GM13976 (cell line): ENCODE measurements around the gene HOXA9.

Source experiments
- DNase-seq: peaks from one replicate; pipeline ENCODE4 v3.0.0; 2012; ENCODE audit warnings: low spot score
- in situ Hi-C: fragments of 300-500 bp; cut with MboI; formaldehyde crosslinking; loops from one replicate; pipeline ENCODE4 v1.12.0; 2022; ENCODE audit warnings: low sequenced_read_pairs, mixed read lengths, inconsistent platforms; ENCODE audit not compliant: unreplicated experiment
- TF ChIP-seq, protein P1 (sequence below): IDR thresholded peaks from 2 replicates; pipeline ENCODE4 v1.5.1; 2012; ENCODE audit warnings: borderline replicate concordance, mild to moderate bottlenecking; ENCODE audit not compliant: insufficient read depth; ENCODE audit errors: extremely low read depth, missing control alignments, control extremely low read depth

HOXA9 gene

DNA sequence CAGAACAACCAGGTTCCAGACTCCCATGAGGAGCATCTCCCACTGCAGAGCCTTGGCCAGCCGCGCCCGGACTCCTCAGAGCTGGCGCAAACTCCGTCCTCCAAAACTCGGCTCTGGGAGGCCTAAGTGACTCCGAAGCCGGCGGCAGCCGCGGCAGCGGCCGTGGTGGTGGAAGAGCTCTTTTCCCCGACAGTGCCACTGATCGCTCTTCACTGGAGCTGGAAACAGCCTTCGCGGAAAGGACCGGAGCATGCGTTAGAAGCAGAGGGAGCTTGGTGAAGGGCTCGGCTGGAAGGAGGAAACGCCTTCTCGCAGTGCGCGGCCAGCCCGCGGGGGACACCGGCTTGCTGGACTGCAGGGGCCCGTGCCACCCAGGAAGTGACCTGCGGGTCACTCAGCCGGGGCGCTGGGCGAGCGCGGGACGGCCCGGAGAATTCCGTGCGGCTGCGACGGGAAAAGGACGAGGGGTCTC lies 39.5 kb upstream of the HOXA9 start:
- TF ChIP-seq, protein P1, sequence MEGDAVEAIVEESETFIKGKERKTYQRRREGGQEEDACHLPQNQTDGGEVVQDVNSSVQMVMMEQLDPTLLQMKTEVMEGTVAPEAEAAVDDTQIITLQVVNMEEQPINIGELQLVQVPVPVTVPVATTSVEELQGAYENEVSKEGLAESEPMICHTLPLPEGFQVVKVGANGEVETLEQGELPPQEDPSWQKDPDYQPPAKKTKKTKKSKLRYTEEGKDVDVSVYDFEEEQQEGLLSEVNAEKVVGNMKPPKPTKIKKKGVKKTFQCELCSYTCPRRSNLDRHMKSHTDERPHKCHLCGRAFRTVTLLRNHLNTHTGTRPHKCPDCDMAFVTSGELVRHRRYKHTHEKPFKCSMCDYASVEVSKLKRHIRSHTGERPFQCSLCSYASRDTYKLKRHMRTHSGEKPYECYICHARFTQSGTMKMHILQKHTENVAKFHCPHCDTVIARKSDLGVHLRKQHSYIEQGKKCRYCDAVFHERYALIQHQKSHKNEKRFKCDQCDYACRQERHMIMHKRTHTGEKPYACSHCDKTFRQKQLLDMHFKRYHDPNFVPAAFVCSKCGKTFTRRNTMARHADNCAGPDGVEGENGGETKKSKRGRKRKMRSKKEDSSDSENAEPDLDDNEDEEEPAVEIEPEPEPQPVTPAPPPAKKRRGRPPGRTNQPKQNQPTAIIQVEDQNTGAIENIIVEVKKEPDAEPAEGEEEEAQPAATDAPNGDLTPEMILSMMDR: no peak
- in situ Hi-C loops: loop anchor here (10.0 to 25.0 kb wide), 2 partner anchors 380 to 582 kb away; no protein-coding TSS in a partner anchor
- DNase-seq: no peak

DNA sequence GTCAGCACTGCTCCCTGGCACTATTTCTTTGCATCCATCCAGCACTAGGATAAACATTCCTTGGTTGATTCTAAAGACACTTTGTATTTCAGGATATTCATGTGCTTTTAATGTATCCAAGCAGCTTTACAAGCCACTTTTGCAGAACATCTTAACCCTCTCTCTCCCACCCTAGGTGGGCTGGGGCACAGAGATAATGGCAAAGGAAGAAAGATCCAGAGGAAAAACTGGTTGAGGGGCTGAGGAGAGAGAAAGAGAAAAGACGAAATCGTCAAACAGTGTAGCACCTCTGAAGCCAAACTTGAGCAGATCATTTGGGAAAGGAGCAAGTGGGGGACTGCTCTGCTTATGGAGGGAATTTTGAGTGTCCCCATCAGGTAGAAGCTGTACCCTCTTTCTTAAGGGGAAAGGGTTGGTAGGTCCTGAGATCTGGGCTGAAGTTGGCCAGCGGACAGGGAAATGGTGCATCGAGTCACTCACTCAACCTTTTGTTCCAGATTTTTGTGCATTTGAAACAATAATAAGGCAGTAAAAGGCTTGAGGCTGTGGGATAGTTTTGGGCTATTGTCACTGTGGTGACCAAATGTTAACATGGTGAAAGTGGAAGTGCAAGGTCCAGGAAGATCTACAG lies 38.7 kb upstream of the HOXA9 start:
- in situ Hi-C loops: loop anchor here (10.0 to 25.0 kb wide), 2 partner anchors 381 to 583 kb away; no protein-coding TSS in a partner anchor
- TF ChIP-seq, protein P1: no peak
- no peak for DNase-seq

DNA sequence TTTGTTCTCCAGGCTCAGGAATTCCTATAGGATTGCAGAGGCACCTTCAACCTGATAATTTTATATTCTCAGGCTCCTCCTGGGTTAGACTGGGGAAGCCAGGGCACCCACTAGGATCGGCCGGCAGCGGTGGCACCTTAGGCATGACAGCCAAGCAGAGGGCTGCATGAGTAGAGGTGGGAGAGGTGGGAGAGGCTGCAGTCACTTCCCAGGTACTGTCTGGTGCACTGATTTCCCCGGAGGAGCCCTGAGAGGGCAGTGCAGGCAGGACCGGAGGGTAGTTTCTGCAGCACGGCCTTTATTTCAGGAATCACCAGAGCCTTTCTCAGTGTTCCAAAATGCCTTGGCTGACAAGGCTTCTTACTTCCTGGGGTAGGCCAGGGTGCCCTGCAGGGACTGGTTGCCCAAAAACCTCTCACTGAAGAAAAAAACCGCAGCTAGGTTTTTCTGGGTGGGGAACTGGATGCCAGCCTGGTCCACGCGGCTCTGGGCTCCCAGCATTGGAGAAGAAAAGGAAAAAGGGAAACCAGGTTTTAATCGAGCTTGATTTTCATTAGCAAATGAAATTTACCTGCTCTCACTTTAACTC lies 38.1 kb upstream of the HOXA9 start:
- in situ Hi-C loops: loop anchor here (10.0 to 25.0 kb wide), 2 partner anchors 381 to 584 kb away; no protein-coding TSS in a partner anchor
- TF ChIP-seq, protein P1: no peak
- DNase-seq: no peak

DNA sequence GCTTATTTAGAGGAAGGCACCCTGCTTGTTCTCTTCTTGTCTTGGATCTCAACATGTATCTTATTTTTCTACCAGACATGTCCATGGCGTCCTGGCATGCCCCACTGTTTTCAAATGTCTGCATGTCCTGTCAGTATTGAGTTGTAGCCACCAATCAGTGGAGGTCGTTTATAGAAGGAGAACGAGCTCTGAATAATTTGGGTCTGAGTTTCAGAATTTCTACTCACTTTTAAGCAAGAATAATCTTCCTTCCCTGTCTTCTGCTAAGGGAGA lies 37.5 kb upstream of the HOXA9 start:
- no peak for DNase-seq
- in situ Hi-C loops: loop anchor here (10.0 to 25.0 kb wide), 2 partner anchors 382 to 585 kb away; no protein-coding TSS in a partner anchor
- TF ChIP-seq, protein P1: no peak

DNA sequence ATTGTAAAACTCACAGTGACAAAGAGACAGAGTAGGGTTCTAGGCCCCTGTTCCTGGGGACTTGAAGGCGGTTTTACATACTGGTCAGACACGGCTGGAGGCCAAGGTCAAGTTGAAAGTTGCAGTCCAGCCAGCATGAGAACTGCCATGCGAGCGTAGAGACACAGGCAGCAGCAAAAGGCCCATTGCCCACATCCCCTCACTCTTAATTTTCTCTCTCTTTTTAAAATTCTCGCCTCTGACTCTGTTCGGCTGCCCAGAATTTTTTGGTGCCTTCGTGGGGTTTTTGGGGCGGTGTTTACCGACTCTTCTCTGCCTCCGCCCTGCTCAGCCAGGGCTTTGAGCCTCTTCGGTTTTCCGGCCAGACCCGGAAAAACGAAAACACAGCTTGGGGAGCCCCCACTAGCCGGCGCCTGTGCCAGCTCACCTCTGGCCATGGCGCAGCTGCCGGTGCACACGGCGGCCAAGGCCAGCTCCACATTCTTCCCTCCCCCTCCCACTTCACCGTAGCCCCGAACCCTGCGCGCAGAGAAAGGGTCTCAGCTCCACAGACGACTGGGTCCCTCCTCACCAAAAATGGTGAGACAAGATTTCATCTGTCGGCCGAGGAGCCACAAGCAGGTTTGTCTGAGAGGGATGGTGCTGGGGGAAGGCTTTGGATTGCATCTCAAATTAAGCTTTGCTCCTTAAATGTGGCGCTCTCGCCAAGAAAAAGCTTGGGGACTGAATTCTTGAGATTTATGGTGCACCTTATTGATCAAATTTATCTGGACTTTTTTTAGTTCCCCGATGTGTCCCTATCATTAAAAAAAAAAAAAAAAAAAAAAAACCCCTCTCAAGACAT lies 36.9 kb upstream of the HOXA9 start:
- in situ Hi-C loops: loop anchor here (10.0 to 25.0 kb wide), 2 partner anchors 383 to 585 kb away; no protein-coding TSS in a partner anchor
- TF ChIP-seq, protein P1: no peak
- DNase-seq: no peak

DNA sequence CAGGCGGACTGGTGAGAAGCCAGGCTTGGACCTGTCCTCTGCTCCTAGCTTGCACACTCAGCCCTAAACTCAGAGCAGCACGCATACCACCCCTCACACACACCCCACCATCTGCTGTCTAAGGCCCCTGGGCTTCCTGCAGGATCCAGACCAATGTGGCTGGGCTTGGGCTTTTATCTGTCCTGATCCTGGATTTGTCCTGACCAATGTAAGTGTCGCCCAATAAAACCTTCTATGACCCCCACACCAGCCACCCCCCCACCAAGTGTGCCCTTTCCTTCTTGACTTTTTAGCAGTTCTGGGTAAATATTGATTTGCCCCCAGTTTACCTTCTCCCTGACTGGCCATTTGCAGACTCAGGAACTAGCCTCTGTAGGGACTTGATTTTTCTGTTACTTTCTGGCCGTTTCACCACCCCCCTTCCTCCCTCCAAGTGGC lies 36.3 kb upstream of the HOXA9 start:
- DNase-seq: no peak
- in situ Hi-C loops: loop anchor here (10.0 to 25.0 kb wide), 2 partner anchors 383 to 586 kb away; no protein-coding TSS in a partner anchor
- TF ChIP-seq, protein P1: no peak
